Astrocyte (in vitro differentiated cells and primary cell): Measurements from ENCODE around the gene ATP8A1.

Experiments
- CTCF ChIP-seq: IDR thresholded peaks from 2 replicates; pipeline ENCODE4 v1.5.1; 2011; ENCODE audit warnings: low read depth, mild to moderate bottlenecking, inconsistent platforms, low read length, moderate library complexity; ENCODE audit not compliant: insufficient read depth
- EZH2 ChIP-seq: IDR thresholded peaks from 2 replicates; pipeline ENCODE4 v1.6.1; 2012; ENCODE audit warnings: mild to moderate bottlenecking, low read length, inconsistent platforms; ENCODE audit not compliant: insufficient read depth

GRCh38 chr4:42454755-42455420 is 202.0 kb downstream of the ATP8A1 start:
- no peak for TF ChIP-seq CTCF
- no peak for TF ChIP-seq EZH2
